Caki2 (cell line): ENCODE measurements around the gene MYO5B. TPM values are rescaled to one million over a fixed set of nuclear protein-coding genes. Genes with fewer than 3 reads are reported as not detected.
"Not testable (repeated sequence)": the region's sequence is repeated elsewhere in the genome, so short reads cannot be mapped to it uniquely, and the experiment has no call there.

Experiments used
- DNase-seq: peaks from one replicate; pipeline ENCODE4 v3.0.0-alpha.2; 2015; ENCODE audit warnings: low read depth
- in situ Hi-C: cut with HindIII; loops from 2 replicates; pipeline ENCODE4 v1.10.0; 2016; ENCODE audit warnings: low sequenced_read_pairs, low pct_unique_long_range_greater_than_20kb, mixed read lengths
- total RNA-seq: library from RNA; depleted of rRNA; stranded (reverse); fragments of >200 nt; shearing (Covaris generic); gene quantifications from 2 replicates; pipeline ENCODE4 v1.2.3, GENCODE V29; 2014; ENCODE audit warnings: low replicate concordance; rRNA removed

The MYO5B gene
- 9.6 and 12.6 TPM in 2 replicates for total RNA-seq

- in situ Hi-C loops = no loop called here
- DNase-seq = peak; percentile 75
Observed at GRCh38 chr18:50194631-50195532, at the start of gene MYO5B. MYO5B (minus strand) TSS chr18:50195147; CDS start chr18:50194793, 354 bp downstream.

DNA sequence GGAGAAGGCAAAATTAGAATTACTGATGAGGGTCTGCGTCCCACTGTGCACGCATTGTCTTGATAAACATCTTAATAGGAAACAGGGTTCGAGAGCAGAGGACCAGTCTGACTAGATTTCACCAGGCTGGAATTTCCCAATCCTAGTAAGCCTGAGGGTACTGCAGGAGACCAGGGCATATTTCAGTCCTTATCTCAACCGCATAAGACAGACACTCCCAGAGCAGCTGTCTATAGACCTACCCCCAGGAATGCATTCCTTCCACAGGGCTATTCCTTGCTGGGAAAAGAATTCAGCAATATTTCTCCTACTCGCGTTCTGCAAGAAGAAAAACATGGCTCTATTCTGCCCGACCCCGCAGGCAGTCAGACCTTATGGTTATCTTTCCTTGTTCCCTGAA, 46.8 kb upstream of the MYO5B start:
- DNase-seq, in situ Hi-C loops: not testable (repeated sequence)

GRCh38 chr18:50240080-50240563, 45.2 kb upstream of the MYO5B start:
- in situ Hi-C loops = no loop called here
- DNase-seq = peak; percentile 65

DNA sequence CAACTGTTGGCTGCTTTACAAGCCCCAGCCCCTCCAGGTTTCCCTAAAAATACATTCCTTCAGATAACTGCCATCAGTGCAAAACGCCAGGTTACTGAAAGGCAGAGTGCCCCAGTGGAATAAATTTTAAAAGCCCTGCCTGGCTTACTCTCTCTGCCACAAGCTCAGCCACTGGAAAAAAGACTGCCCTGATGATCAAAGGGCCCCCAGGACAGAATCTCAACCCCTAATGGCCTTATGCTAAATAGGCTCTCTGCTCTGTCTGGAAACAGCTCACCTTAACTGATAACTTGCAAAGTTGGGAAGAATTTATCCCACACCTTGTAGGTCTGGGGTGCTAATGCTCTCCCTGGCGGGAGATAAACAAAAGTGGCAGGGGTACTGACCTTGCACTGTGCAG, 37.5 kb upstream of the MYO5B start:
- in situ Hi-C loops = no loop called here
- DNase-seq = no peak

DNA sequence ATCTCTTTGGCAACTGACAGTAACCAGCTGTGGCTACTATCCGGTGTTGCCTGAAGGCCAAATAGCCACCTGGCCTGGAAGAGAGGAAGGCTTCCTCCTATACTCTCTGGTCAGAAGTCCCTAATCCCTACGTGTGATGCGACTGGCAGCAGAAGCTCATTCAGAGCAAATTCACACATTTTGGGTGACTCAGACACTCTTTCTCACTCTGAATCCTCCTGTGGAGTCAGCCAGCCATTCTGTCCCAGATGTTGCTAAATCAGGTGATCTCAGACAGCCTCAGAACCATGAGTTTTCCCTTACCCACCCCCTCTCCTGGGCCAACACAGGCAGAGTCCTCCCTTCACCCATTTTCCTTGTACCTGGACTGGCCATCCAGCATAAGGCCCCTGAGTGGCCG, 36.7 kb upstream of the MYO5B start:
- no peak for DNase-seq
- in situ Hi-C loops = no loop called here

GRCh38 chr18:50220249-50220648, 25.3 kb upstream of the MYO5B start:
- DNase-seq, in situ Hi-C loops: not testable (repeated sequence)

GRCh38 chr18:50218432-50219197, 23.7 kb upstream of the MYO5B start:
- no peak for DNase-seq

GRCh38 chr18:50209311-50209710, 14.4 kb upstream of the MYO5B start:
- in situ Hi-C loops = no loop called here
- DNase-seq = no peak

More at GRCh38 chr18:50218432-50219197, 23.7 kb upstream of the MYO5B start:
- in situ Hi-C loops = no loop called here

DNA sequence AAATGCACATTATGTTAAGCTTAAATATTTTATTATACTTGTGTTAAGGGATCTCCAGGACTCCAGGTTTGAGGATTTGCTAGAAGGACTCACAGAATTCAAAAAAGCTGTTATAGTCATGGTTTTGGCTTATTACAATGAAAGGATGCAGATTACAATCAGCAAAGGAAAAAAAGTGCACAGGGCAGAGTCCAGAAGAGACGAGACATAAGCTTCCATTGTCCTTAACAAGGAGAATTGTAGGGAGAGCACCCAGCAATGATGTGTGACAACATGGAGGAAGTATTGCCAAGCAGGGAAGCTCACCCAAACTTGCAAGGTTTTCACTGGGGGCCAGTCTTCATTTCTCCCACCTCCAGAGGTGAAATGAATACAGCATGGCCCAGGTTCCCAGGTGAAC, 12.8 kb upstream of the MYO5B start:
- in situ Hi-C loops = no loop called here
- no peak for DNase-seq

- peak; percentile 19 for DNase-seq
- in situ Hi-C loops = no loop called here
Observed at GRCh38 chr18:50203801-50204604, 9.1 kb upstream of the MYO5B start.

- no peak for DNase-seq
- in situ Hi-C loops = no loop called here
Observed at GRCh38 chr18:50201476-50202018, 6.6 kb upstream of the MYO5B start.

DNA sequence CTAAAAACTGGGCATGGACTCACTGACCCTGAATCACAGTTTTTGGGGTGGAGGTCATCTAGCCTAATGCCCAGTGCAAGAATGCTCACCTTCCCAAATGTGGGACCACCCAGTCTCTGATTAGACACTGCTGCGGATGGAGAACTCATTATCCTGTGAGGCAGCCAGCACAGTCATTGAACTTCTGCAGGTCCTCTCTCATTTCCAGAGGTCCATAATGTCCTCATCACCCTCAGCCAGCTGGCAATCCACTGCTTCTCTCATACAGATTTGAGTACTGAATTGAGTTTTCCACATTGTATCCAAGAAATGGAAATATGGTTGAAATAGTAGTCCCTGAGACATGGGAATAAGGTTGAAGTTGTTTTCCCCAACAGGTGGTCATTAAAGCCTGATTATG, 5.0 kb upstream of the MYO5B start:
- in situ Hi-C loops = no loop called here
- DNase-seq = no peak

GRCh38 chr18:50199346-50199855, 4.5 kb upstream of the MYO5B start:
- no peak for DNase-seq
- in situ Hi-C loops = no loop called here

- in situ Hi-C loops = no loop called here
- no peak for DNase-seq
Observed at GRCh38 chr18:50196261-50196660, 1.3 kb upstream of the MYO5B start.

DNA sequence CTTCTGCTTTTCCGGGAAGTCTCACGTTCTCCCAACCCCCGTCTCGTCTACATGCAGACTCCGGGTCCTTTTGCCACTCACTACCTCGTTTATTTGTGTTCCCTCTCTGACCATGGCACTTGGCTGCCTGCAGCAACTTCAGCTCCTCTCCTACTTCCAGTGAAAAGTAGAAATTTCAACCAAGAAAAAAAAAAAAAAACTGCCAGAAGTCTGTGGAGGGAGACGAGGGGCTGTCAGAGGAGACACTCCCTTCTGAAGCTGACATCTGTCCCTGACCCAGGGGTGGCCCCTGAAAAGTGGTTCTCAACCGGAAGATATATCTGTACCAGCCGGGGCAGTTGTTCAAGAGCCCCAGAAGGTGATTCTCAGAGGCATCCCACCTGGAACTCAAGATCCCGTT, 742 bp upstream of the MYO5B start:
- in situ Hi-C loops = no loop called here

GRCh38 chr18:50193796-50194630, 934 bp downstream of the MYO5B start:
- in situ Hi-C loops = no loop called here
- DNase-seq = no peak

More for the DNA sequence above, 742 bp upstream of the MYO5B start:
- DNase-seq = no peak
